GM12878 (cell line): Measurements from ENCODE around the gene ZNF33B. TPM values are rescaled to one million over a fixed set of nuclear protein-coding genes. Genes with fewer than 3 reads are reported as not detected.

Experiments
- ATAC-seq: fragments of 200-7000 bp; cut with Tn5 transposase; 3 replicates; pipeline ENCODE4 v1.9.1; 2020; ENCODE audit warnings: mild to moderate bottlenecking, moderate library complexity
- BruUV-seq: library from RNA; stranded (reverse); fragments of 400-500 nt; replicated peaks from 2 replicates; lab custom pipeline; 2021; lab: Mats Ljungman, UMichigan
- CTCF ChIA-PET: fragments of 300-600 bp; sonication (Branson Sonifier 250); formaldehyde crosslinking; extraction: SDS; loops from one replicate; lab custom pipeline; 2021; ENCODE audit warnings: inconsistent platforms; lab: Yijun Ruan, JAX
- POLR2A ChIA-PET: fragments of 350-600 bp; formaldehyde crosslinking; extraction: SDS; loops from one replicate; lab custom pipeline; 2021; ENCODE audit warnings: inconsistent platforms; lab: Charles Lee
- RAD21 ChIA-PET: fragments of 300-600 bp; sonication (Branson Sonifier 250); formaldehyde crosslinking; loops from one replicate; lab custom pipeline; 2023; ENCODE audit warnings: antibody characterized with exemption; ENCODE audit not compliant: unreplicated experiment; lab: Charles Lee
- SMC1A ChIA-PET: fragments of 300-600 bp; sonication (Branson Sonifier 250); formaldehyde crosslinking; loops from one replicate; lab custom pipeline; 2023; ENCODE audit not compliant: unreplicated experiment, uncharacterized antibody; lab: Charles Lee
- DNase-seq: peaks from one replicate; pipeline ENCODE4 v3.0.0-alpha.2; 2011; ENCODE audit warnings: low read depth, low spot score
- FAIRE-seq: peaks from 3 replicates; lab custom pipeline; 2011; peaks lifted over from hg19 to GRCh38; lab: Jason Lieb, UNC
- H2AFZ ChIP-seq: 2 replicates; pipeline ENCODE4 v1.6.0; 2011; ENCODE audit warnings: low read depth, low read length, control low read depth; ENCODE audit not compliant: control insufficient read depth
- H3K27ac ChIP-seq: 2 replicates; pipeline ENCODE4 v1.5.1; 2011; ENCODE audit warnings: control low read depth; ENCODE audit not compliant: control insufficient read depth, insufficient read depth
- H3K27me3 ChIP-seq, 2 experiments: replicated peaks in 1 of 2; 2 replicates each; pipeline versions ENCODE4 v1.6.0 to v1.6.1; 2011; ENCODE audit warnings: low read length in 1 of 2; ENCODE audit not compliant: control insufficient read depth in 2 of 2, insufficient read depth in 2 of 2
- H3K36me3 ChIP-seq, 2 experiments: 2 replicates each; pipeline ENCODE4 v1.5.1; 2011; ENCODE audit warnings: low read length in 1 of 2; ENCODE audit not compliant: control insufficient read depth in 2 of 2, insufficient read depth in 2 of 2
- H3K4me1 ChIP-seq: 2 replicates; pipeline ENCODE4 v1.6.1; 2011; ENCODE audit warnings: mild to moderate bottlenecking, low read length, moderate library complexity, mixed read lengths; ENCODE audit not compliant: control insufficient read depth, insufficient read depth
- H3K4me2 ChIP-seq: 2 replicates; pipeline ENCODE4 v1.6.0; 2011; ENCODE audit warnings: control low read depth; ENCODE audit not compliant: control insufficient read depth, insufficient read depth
- H3K4me3 ChIP-seq: fragments of 200-600 bp; sonication (generic); 2 replicates; pipeline ENCODE4 v1.5.1; 2016
- H3K79me2 ChIP-seq: 2 replicates; pipeline ENCODE4 v1.6.0; 2011; ENCODE audit warnings: low read length; ENCODE audit not compliant: control insufficient read depth, insufficient read depth
- H3K9ac ChIP-seq: 2 replicates; pipeline ENCODE4 v1.8.0; 2011; ENCODE audit warnings: low read length, control low read depth, mixed read lengths; ENCODE audit not compliant: control insufficient read depth, insufficient read depth
- H3K9me3 ChIP-seq: replicated peaks from 3 replicates; pipeline ENCODE4 v1.5.1; 2011; ENCODE audit warnings: mild to moderate bottlenecking, low read length; ENCODE audit not compliant: control insufficient read depth, insufficient read depth
- H4K20me1 ChIP-seq: 2 replicates; pipeline ENCODE4 v1.6.0; 2011; ENCODE audit not compliant: control insufficient read depth, insufficient read depth
- ATF7 ChIP-seq: fragments of 450-650 bp; IDR thresholded peaks from 2 replicates; pipeline ENCODE4 v1.6.1; 2016; ENCODE audit warnings: low read depth, mild to moderate bottlenecking
- BRCA1 ChIP-seq: IDR thresholded peaks from 2 replicates; pipeline ENCODE4 v1.6.1; 2011; ENCODE audit warnings: low read depth, low read length, improper control_type of control experiment
- E2F4 ChIP-seq: IDR thresholded peaks from 2 replicates; pipeline ENCODE4 v1.6.1; 2012; ENCODE audit warnings: low read depth, low read length, improper control_type of control experiment
- HDAC6 ChIP-seq: fragments of 200-600 bp; sonication (generic); IDR thresholded peaks from one replicate; pipeline ENCODE4 v1.8.0; 2017; ENCODE audit warnings: antibody characterized with exemption; ENCODE audit not compliant: unreplicated experiment
- MTA3 ChIP-seq: IDR thresholded peaks from 2 replicates; pipeline ENCODE4 v1.6.1; 2012; ENCODE audit warnings: low read length, inconsistent platforms, borderline replicate concordance
- MYC ChIP-seq: IDR thresholded peaks from 2 replicates; pipeline ENCODE4 v1.6.1; 2011; ENCODE audit warnings: mild to moderate bottlenecking, low read length, moderate library complexity, inconsistent platforms; ENCODE audit not compliant: insufficient read depth, insufficient replicate concordance, insufficient read length, severe bottlenecking
- NR2C1 ChIP-seq: fragments of 450-650 bp; IDR thresholded peaks from 2 replicates; pipeline ENCODE4 v1.6.1; 2017; ENCODE audit warnings: antibody characterized with exemption, mild to moderate bottlenecking, moderate library complexity
- PML ChIP-seq: IDR thresholded peaks from 2 replicates; pipeline ENCODE4 v1.6.1; 2012; ENCODE audit warnings: low read length, inconsistent platforms
- RCOR1 ChIP-seq: conservative IDR thresholded peaks from 2 replicates; pipeline ENCODE4 v1.6.1; 2012; ENCODE audit warnings: low read depth, low read length, improper control_type of control experiment
- SP1 ChIP-seq: IDR thresholded peaks from one replicate; pipeline ENCODE4 v1.6.1; 2011; ENCODE audit warnings: low read depth, low read length
- TARDBP ChIP-seq: IDR thresholded peaks from 2 replicates; pipeline ENCODE4 v1.6.1; 2016; ENCODE audit warnings: borderline replicate concordance
- TCF3 ChIP-seq: IDR thresholded peaks from 2 replicates; pipeline ENCODE4 v1.6.1; 2012; ENCODE audit warnings: low read depth, mild to moderate bottlenecking, low read length, borderline replicate concordance; ENCODE audit not compliant: insufficient read depth
- USF2 ChIP-seq: IDR thresholded peaks from 2 replicates; pipeline ENCODE4 v1.6.1; 2011; ENCODE audit warnings: low read depth, low read length, improper control_type of control experiment, borderline replicate concordance
- YY1 ChIP-seq: IDR thresholded peaks from 2 replicates; pipeline ENCODE4 v1.6.1; 2011; ENCODE audit warnings: low read depth, mild to moderate bottlenecking, low read length
- WGBS: methylation state at CpG from one replicate; pipeline ENCODE4 v1.1.6; 2016; ENCODE audit warnings: low lambda C conversion rate; ENCODE audit not compliant: insufficient replicate concordance, insufficient coverage; ENCODE audit errors: missing lambda C conversion rate; 5-methylcytosine and 5-hydroxymethylcytosine counted together
- in situ Hi-C: fragments of 300-500 bp; cut with MboI; formaldehyde crosslinking; loops from 9 replicates; pipeline ENCODE4 v1.14.3; 2018; ENCODE audit warnings: mixed read lengths
- intact Hi-C: fragments of 100-400 bp; cut with micrococcal nuclease; formaldehyde crosslinking; loops from one replicate; pipeline ENCODE4 v1.14.2; 2022; ENCODE audit not compliant: unreplicated experiment
- polyA plus RNA-seq, 11 experiments: library from polyadenylated mRNA; depleted of rRNA in 4 of 11; unstranded in 6 of 11; stranded (reverse) in 5 of 11; fragments of >200 nt; fragmentation: Nextera tagmentation in 4 of 11; fragmentation: Illumina TruSeq in 1 of 11; extraction: Ambion mirVana in 4 of 11; extraction: Trizol in 1 of 11; gene quantifications; 1 replicate in 1 of 11; 2 replicates in 10 of 11; pipeline versions ENCODE4 v1.2.1 to v1.2.3, GENCODE V29; 2011 to 2016; ENCODE audit warnings: inconsistent platforms in 2 of 11, missing spikeins in 2 of 11, low read depth in 1 of 11
- total RNA-seq, 4 experiments: library from RNA; depleted of rRNA in 3 of 4; stranded (reverse); fragments of >200 nt in 3 of 4; fragmentation: Illumina TruSeq in 1 of 4; extraction: Trizol in 1 of 4; gene quantifications; 2 replicates each; pipeline versions ENCODE4 v1.2.1 to v1.2.3, GENCODE V29; 2013 to 2021
- TF ChIP-seq, protein P1 (sequence below): fragments of 450-650 bp; IDR thresholded peaks from 2 replicates; pipeline ENCODE4 v1.6.1; 2017; ENCODE audit warnings: mild to moderate bottlenecking, low read depth, inconsistent platforms; ENCODE audit not compliant: poor library complexity, severe bottlenecking
- TF ChIP-seq, protein P2 (sequence below): fragments of 450-650 bp; IDR thresholded peaks from 2 replicates; pipeline ENCODE4 v1.6.1; 2018; ENCODE audit warnings: mild to moderate bottlenecking, low read depth, moderate library complexity; ENCODE audit not compliant: partially characterized antibody
- TF ChIP-seq, protein P3 (sequence below): IDR thresholded peaks from 2 replicates; pipeline ENCODE4 v1.6.1; 2011; ENCODE audit warnings: mild to moderate bottlenecking, low read depth, low read length, moderate library complexity; ENCODE audit not compliant: insufficient replicate concordance

Gene ZNF33B
- total and polyA plus RNA-seq, 10 of the 15 experiments (the other 5 are each of a cell fraction or from before 2014, with no cell fraction given): 5.3 to 19.7 (median 9.3) TPM

DNA sequence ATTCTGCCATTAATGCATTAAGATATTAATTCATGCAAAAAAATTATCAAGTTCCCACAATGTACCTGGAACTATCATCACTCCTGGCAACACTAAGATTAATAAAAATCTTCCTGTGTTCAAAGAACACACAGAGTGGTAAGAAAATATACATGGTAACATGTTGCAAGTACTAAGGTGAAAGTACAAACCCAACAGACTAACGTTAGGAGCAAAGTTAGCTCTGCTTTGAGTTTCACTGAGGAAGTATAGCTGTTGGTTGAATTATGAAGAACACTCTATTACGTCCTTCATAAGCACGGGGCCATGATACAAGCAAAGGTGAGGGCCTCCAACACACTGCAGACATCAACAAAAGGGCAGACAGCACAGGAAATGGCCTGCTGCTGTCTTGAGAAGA, 5.8 kb downstream of the ZNF33B start:
- Histone ChIP-seq H3K36me3 (peaks cover 1 to 5% of the 10 kb centered on the region in 2 experiments; a peak in 3 of 4 replicates), H3K27me3 (no peaks in the 10 kb centered on the region), H3K9ac (no peak overlapping the region), H2AFZ (no peak overlapping the region), H4K20me1 (no peaks in the 10 kb centered on the region), H3K4me2 (no peak overlapping the region), H3K4me1 (no peaks in the 10 kb centered on the region), H3K4me3 (no peak overlapping the region), H3K27ac (no peak overlapping the region), H3K79me2 (peaks cover 2% of the 10 kb centered on the region), H3K9me3 (no peaks in the 10 kb centered on the region)
- ChIA-PET RAD21 (no interaction called here), POLR2A (no interaction called here), CTCF (no interaction called here), SMC1A (no interaction called here)
- no peak for DNase-seq
- FAIRE-seq: no peak
- no peak for ATAC-seq
- no TSS peak for BruUV-seq
- intact Hi-C loops (loop anchor here (10.0 kb wide), 2 partner anchors 502 to 762 kb away; partner anchors contain the start of gene CSGALNACT2), in situ Hi-C loops (loop anchor here (25.0 kb wide), 2 partner anchors 505 to 780 kb away; partner anchors contain the start of genes CSGALNACT2 and HNRNPF)
- 81% methylated on average over 3 of the region's 3 CpGs for WGBS
- no peak for TF ChIP-seq E2F4
- TF ChIP-seq, protein P1, sequence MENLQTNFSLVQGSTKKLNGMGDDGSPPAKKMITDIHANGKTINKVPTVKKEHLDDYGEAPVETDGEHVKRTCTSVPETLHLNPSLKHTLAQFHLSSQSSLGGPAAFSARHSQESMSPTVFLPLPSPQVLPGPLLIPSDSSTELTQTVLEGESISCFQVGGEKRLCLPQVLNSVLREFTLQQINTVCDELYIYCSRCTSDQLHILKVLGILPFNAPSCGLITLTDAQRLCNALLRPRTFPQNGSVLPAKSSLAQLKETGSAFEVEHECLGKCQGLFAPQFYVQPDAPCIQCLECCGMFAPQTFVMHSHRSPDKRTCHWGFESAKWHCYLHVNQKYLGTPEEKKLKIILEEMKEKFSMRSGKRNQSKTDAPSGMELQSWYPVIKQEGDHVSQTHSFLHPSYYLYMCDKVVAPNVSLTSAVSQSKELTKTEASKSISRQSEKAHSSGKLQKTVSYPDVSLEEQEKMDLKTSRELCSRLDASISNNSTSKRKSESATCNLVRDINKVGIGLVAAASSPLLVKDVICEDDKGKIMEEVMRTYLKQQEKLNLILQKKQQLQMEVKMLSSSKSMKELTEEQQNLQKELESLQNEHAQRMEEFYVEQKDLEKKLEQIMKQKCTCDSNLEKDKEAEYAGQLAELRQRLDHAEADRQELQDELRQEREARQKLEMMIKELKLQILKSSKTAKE: no peak
- no peak for TF ChIP-seq TCF3
- TF ChIP-seq PML: no peak
- no peak for TF ChIP-seq BRCA1
- no peak for TF ChIP-seq MTA3
- TF ChIP-seq SP1: no peak
- TF ChIP-seq TARDBP: no peak
- TF ChIP-seq, protein P2, sequence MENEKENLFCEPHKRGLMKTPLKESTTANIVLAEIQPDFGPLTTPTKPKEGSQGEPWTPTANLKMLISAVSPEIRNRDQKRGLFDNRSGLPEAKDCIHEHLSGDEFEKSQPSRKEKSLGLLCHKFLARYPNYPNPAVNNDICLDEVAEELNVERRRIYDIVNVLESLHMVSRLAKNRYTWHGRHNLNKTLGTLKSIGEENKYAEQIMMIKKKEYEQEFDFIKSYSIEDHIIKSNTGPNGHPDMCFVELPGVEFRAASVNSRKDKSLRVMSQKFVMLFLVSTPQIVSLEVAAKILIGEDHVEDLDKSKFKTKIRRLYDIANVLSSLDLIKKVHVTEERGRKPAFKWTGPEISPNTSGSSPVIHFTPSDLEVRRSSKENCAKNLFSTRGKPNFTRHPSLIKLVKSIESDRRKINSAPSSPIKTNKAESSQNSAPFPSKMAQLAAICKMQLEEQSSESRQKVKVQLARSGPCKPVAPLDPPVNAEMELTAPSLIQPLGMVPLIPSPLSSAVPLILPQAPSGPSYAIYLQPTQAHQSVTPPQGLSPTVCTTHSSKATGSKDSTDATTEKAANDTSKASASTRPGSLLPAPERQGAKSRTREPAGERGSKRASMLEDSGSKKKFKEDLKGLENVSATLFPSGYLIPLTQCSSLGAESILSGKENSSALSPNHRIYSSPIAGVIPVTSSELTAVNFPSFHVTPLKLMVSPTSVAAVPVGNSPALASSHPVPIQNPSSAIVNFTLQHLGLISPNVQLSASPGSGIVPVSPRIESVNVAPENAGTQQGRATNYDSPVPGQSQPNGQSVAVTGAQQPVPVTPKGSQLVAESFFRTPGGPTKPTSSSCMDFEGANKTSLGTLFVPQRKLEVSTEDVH: no peak
- no peak for TF ChIP-seq ATF7
- TF ChIP-seq MYC: no peak
- TF ChIP-seq, protein P3, sequence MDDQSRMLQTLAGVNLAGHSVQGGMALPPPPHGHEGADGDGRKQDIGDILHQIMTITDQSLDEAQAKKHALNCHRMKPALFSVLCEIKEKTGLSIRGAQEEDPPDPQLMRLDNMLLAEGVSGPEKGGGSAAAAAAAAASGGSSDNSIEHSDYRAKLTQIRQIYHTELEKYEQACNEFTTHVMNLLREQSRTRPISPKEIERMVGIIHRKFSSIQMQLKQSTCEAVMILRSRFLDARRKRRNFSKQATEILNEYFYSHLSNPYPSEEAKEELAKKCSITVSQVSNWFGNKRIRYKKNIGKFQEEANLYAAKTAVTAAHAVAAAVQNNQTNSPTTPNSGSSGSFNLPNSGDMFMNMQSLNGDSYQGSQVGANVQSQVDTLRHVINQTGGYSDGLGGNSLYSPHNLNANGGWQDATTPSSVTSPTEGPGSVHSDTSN: no peak
- TF ChIP-seq RCOR1: no peak
- no peak for TF ChIP-seq NR2C1
- TF ChIP-seq YY1: no peak
- TF ChIP-seq HDAC6: no peak
- TF ChIP-seq USF2: no peak
